Measurements from ENCODE around the gene UBE2B.
"Not testable (repeated sequence)": the region's sequence is repeated elsewhere in the genome, so short reads cannot be mapped to it uniquely, and the experiment has no call there.

The UBE2B gene

GRCh38 chr5:134370871-134371833 is at the start of gene UBE2B:
Gene UBE2B (plus strand): TSS chr5:134371569. CDS start chr5:134371596, 27 bp downstream.
- DNase-seq (ENCODE audit: low read depth, low spot score) = peak; percentile 90

GRCh38 chr5:134327327-134327726 is 44.0 kb upstream of the UBE2B start:
- DNase-seq (ENCODE audit: low read depth, low spot score) = no peak

GRCh38 chr5:134328619-134329018 is 42.8 kb upstream of the UBE2B start:
- DNase-seq (ENCODE audit: low read depth, low spot score) = no peak

DNA sequence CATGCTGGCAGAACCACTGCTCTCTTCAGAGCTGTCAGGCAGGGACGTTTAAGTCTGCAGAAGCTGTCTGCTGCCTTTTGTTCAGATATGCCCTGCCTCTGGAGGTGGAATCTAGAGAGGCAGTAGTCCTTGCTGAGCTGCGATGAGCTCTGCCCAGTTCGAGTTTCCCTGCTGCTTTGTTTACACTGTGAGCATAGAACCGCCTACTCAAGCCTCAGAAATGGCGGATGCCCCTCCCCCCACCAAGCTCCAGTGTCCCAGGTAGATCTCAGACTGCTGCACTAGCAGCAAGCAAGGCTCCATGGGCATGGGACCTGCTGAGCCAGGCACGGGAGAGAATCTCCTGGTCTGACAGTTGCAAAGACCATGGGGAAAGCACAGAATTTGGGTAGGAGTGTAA is 34.5 kb upstream of the UBE2B start:
- not testable (repeated sequence) for DNase-seq (ENCODE audit: low read depth, low spot score)

- DNase-seq (ENCODE audit: low read depth, low spot score) = not testable (repeated sequence)
Observed at GRCh38 chr5:134343500-134343899, 27.9 kb upstream of the UBE2B start.

DNA sequence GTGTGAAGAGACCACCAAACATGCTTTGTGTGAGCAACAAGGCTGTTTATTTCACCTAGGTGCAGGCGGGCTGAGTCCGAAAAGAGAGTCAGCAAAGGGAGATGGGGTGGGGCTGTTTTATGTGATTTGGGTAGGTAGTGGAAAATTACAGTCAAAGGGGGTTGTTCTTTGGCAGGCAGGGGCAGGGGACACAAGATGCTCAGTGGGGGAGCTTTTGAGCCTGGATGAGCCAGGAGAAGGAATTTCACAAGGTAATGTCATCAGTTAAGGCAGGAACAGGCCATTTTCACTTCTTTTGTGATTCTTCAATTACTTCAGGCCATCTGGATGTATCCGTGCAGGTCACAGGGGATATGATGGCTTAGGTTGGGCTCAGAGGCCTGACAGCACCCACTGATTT is 25.9 kb upstream of the UBE2B start:
- not testable (repeated sequence) for DNase-seq (ENCODE audit: low read depth, low spot score)

- no peak for DNase-seq (ENCODE audit: low read depth, low spot score)
Observed at GRCh38 chr5:134345996-134346395, 25.4 kb upstream of the UBE2B start.

- DNase-seq (ENCODE audit: low read depth, low spot score) = no peak
Observed at GRCh38 chr5:134349463-134349862, 21.9 kb upstream of the UBE2B start.

DNA sequence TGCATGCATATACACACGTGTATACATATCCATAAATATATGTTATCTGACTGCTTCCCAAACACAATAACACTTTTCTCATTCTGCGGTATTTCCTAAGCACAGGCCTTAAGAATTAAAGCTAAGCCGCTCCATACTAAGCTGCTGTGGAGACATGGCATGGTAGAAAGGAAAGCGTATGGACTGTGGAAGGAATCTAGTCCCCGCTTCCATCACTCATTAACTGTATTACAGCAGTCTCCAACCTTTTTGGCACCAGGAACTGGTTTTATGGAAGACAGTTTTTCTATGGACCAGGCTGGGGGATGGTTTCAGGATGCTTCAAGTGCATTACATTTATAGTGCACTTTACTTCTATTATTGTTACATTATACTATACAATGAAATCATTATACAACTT is 15.7 kb upstream of the UBE2B start:
- no peak for DNase-seq (ENCODE audit: low read depth, low spot score)

GRCh38 chr5:134365604-134366003 is 5.8 kb upstream of the UBE2B start:
- no peak for DNase-seq (ENCODE audit: low read depth, low spot score)

DNA sequence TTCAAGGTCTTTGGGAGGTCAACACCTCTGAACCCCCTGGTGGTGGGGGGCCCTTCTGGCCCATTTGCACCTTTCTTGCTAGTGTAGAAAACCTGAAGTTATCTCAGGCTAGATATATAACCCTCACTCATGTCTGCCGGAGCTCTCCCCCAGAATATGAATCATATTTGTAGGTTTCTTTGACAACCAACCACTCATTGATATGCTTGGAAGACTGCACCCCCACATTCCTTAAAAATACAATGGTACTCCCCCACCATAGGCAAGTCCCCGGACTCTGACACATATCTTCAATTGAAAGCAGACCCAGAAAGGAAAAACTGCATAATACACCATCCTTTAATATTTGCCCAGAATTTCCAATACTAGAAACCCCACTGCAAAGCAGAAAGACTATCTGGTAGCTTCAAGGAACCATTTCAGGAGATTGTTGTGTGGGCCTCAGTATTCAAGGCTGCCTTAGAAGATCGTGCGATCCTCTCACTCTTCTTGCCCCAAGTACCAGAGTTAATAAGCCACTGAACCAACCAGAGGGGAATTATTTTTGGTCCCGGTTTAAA is 978 bp upstream of the UBE2B start:
- no peak for DNase-seq (ENCODE audit: low read depth, low spot score)

- DNase-seq (ENCODE audit: low read depth, low spot score) = no peak
Observed at GRCh38 chr5:134371834-134372340, 518 bp downstream of the UBE2B start.

DNA sequence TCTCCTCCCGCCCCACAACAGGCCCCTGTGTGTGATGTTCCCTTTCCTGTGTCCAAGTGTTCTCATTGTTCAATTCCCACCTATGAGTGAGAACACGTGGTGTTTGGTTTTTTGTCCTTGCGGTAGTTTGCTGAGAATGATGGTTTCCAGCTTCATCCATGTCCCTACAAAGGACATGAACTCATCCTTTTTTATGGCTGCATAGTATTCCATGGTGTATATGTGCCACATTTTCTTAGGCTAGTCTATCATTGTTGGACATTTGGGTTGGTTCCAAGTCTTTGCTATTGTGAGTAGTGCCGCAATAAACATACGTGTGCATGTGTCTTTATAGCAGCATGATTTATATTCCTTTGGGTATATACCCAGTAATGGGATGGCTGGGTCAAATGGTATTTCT is 2.3 kb downstream of the UBE2B start:
- not testable (repeated sequence) for DNase-seq (ENCODE audit: low read depth, low spot score)

- no peak for DNase-seq (ENCODE audit: low read depth, low spot score)
Observed at GRCh38 chr5:134374232-134374631, 2.9 kb downstream of the UBE2B start.

DNA sequence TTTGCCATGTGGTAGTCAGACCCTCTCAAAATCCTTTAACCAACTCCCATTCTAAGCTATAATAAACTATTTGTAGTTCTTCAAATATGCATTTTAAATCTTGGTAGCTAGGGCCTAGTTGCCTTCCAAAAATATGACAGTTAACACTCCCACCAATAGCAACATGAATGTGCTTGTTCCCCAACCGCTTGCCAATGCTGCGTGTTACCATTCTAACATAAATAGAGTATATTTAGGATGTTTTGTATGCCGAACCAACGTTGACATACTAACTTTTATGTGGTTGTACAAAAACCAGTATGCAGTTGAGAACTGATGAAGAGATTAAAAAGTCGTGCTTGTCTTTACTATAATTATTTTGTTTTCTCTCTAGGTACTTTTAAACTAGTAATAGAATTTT is 9.0 kb downstream of the UBE2B start:
- DNase-seq (ENCODE audit: low read depth, low spot score) = no peak

GRCh38 chr5:134382204-134382603 is 10.8 kb downstream of the UBE2B start:
- DNase-seq (ENCODE audit: low read depth, low spot score) = not testable (repeated sequence)

GRCh38 chr5:134383980-134384697 is 12.8 kb downstream of the UBE2B start:
- DNase-seq (ENCODE audit: low read depth, low spot score) = no peak

GRCh38 chr5:134387443-134387842 is 16.1 kb downstream of the UBE2B start:
- no peak for DNase-seq (ENCODE audit: low read depth, low spot score)

DNA sequence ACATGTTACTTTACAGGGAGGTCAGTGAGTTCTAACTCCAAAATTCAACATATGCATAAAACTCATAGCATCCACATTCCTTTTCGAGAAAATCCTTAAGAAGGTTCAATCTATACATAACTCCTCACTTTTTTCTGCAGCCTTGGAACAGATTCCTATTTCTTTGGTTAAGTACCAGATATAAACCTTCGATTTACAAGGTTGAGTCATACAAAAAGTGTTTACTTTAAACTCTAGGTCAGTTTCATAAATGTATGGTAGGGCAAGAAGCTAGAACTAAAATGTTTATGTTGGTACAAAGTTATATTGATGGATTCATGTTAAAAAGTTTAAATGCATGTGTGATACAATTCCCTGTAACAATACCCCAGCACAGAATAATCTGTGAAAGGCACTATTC is 20.9 kb downstream of the UBE2B start:
- no peak for DNase-seq (ENCODE audit: low read depth, low spot score)

- DNase-seq (ENCODE audit: low read depth, low spot score) = no peak
Observed at GRCh38 chr5:134394932-134395331, 23.6 kb downstream of the UBE2B start.

GRCh38 chr5:134396274-134396673 is 24.9 kb downstream of the UBE2B start:
- no peak for DNase-seq (ENCODE audit: low read depth, low spot score)

GRCh38 chr5:134397196-134397595 is 25.8 kb downstream of the UBE2B start:
- no peak for DNase-seq (ENCODE audit: low read depth, low spot score)
